GM10248 (cell line): ENCODE data around the gene PTGES.

Source experiments
- CTCF ChIA-PET: fragments of 300-600 bp; sonication (Branson Sonifier 250); formaldehyde crosslinking; extraction: SDS; loops from one replicate; lab custom pipeline; 2021; ENCODE audit warnings: antibody characterized with exemption; lab: Yijun Ruan, JAX
- POLR2A ChIA-PET: fragments of 350-650 bp; sonication (Branson Sonifier 250); formaldehyde crosslinking; extraction: SDS; loops from one replicate; lab custom pipeline; 2020; ENCODE audit warnings: antibody characterized with exemption; lab: Yijun Ruan, JAX
- DNase-seq: peaks from one replicate; pipeline ENCODE4 v3.0.0; 2012; ENCODE audit errors: extremely low spot score
- CTCF ChIP-seq: IDR thresholded peaks from 2 replicates; pipeline ENCODE4 v1.5.1; 2012; ENCODE audit warnings: mild to moderate bottlenecking, low read depth; ENCODE audit errors: extremely low read depth, missing control alignments, control extremely low read depth

PTGES gene

GRCh38 chr9:129716091-129716490, 36.8 kb downstream of the PTGES start:
- no peak for TF ChIP-seq CTCF
- CTCF ChIA-PET, result interaction anchor here (0.8 to 1.8 kb wide), 2 partner anchors 10 to 22 kb away, joined by 3 to 10 read pairs; no protein-coding TSS in a partner anchor
- DNase-seq, result no peak
- POLR2A ChIA-PET, result no interaction called here

- POLR2A ChIA-PET, result interaction anchor here (0.6 kb wide), 1 partner anchor 79 kb away, joined by 3 read pairs; no protein-coding TSS in a partner anchor
- no peak for DNase-seq
These were observed 38.3 kb downstream of the PTGES start for GRCh38 chr9:129714511-129715061.

GRCh38 chr9:129713402-129713679, 39.5 kb downstream of the PTGES start:
- TF ChIP-seq CTCF, result no peak
- ChIA-PET CTCF (interaction anchor here (1.0 to 2.9 kb wide), 3 partner anchors 9 to 37 kb away, joined by 3 to 10 read pairs (median 3); no protein-coding TSS in a partner anchor), POLR2A (no interaction called here)
- no peak for DNase-seq

More at GRCh38 chr9:129714511-129715061, 38.3 kb downstream of the PTGES start:
- CTCF ChIA-PET, result interaction anchor here (1.8 to 2.9 kb wide), 2 partner anchors 12 to 23 kb away, joined by 10 read pairs; no protein-coding TSS in a partner anchor
- TF ChIP-seq CTCF, result no peak

- ChIA-PET POLR2A (no interaction called here), CTCF (interaction anchor here (1.0 to 2.9 kb wide), 5 partner anchors 9 to 37 kb away, joined by 3 to 10 read pairs (median 4); no protein-coding TSS in a partner anchor)
- no peak for TF ChIP-seq CTCF
- no peak for DNase-seq
These were observed 40.0 kb downstream of the PTGES start for GRCh38 chr9:129712634-129713401.

- TF ChIP-seq CTCF, result no peak
- ChIA-PET CTCF (interaction anchor here (1.4 to 1.8 kb wide), 2 partner anchors 16 to 28 kb away, joined by 4 to 7 read pairs; no protein-coding TSS in a partner anchor), POLR2A (no interaction called here)
- DNase-seq, result no peak
These were observed 42.7 kb downstream of the PTGES start for GRCh38 chr9:129710169-129710453.

- TF ChIP-seq CTCF, result no peak
- DNase-seq, result no peak
- ChIA-PET CTCF (interaction anchor here (1.4 to 1.8 kb wide), 2 partner anchors 17 to 28 kb away, joined by 4 to 7 read pairs; no protein-coding TSS in a partner anchor), POLR2A (no interaction called here)
These were observed 43.2 kb downstream of the PTGES start for GRCh38 chr9:129709438-129710168.
